ENCODE measurements around the gene SH3BP5L.

DNA sequence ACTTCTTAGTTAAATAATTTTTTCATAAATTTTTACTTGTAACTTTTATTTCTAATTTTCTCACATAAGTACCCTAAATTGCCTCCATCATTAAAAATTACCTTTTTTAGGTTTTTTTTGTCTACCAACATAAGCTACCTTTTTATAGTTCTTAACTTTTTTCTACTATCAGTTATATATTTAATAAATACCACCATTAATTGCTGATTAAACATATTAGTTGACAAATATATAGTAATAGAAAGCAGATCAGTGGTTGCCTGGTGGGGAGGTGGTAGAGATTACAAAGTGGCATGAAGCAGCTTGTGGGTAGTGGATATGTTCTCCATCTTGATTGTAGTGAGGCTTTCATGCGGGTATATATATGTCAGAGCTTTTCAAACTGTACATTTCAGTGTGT lies 6.1 kb upstream of the SH3BP5L start:
- TF ChIP-seq JUNB (IDR thresholded peaks at IDR 0.05; ENCODE audit: unreplicated experiment) (no peak), EZH2 (IDR thresholded peaks at IDR 0.05; ENCODE audit: low read depth, unreplicated experiment) (no peak), REST (IDR thresholded peaks at IDR 0.05; ENCODE audit: unreplicated experiment) (no peak), POLR2AphosphoS5 (IDR thresholded peaks at IDR 0.05; ENCODE audit: low read depth) (no peak), EZH2phosphoT487 (IDR thresholded peaks at IDR 0.05; ENCODE audit: unreplicated experiment) (no peak), STAT1 (IDR thresholded peaks at IDR 0.05; ENCODE audit: unreplicated experiment) (no peak)
- TF ChIP-seq, protein P1, sequence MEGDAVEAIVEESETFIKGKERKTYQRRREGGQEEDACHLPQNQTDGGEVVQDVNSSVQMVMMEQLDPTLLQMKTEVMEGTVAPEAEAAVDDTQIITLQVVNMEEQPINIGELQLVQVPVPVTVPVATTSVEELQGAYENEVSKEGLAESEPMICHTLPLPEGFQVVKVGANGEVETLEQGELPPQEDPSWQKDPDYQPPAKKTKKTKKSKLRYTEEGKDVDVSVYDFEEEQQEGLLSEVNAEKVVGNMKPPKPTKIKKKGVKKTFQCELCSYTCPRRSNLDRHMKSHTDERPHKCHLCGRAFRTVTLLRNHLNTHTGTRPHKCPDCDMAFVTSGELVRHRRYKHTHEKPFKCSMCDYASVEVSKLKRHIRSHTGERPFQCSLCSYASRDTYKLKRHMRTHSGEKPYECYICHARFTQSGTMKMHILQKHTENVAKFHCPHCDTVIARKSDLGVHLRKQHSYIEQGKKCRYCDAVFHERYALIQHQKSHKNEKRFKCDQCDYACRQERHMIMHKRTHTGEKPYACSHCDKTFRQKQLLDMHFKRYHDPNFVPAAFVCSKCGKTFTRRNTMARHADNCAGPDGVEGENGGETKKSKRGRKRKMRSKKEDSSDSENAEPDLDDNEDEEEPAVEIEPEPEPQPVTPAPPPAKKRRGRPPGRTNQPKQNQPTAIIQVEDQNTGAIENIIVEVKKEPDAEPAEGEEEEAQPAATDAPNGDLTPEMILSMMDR (conservative IDR thresholded peaks at IDR 0.05; ENCODE audit: low read depth in 2 of 2): no peak
- TF ChIP-seq, protein P2, sequence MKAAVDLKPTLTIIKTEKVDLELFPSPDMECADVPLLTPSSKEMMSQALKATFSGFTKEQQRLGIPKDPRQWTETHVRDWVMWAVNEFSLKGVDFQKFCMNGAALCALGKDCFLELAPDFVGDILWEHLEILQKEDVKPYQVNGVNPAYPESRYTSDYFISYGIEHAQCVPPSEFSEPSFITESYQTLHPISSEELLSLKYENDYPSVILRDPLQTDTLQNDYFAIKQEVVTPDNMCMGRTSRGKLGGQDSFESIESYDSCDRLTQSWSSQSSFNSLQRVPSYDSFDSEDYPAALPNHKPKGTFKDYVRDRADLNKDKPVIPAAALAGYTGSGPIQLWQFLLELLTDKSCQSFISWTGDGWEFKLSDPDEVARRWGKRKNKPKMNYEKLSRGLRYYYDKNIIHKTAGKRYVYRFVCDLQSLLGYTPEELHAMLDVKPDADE (IDR thresholded peaks at IDR 0.05): no peak

All from GM23338 (cell line).